Stimulated activated CD8-positive, alpha-beta memory T cell treated with anti-CD3 and anti-CD28 coated beads, Interleukin-12 subunit alpha, Interleukin-12 subunit beta, amount 100 ng/mL, for 4 hours (primary cell): ENCODE measurements around the gene GLIS1.
"Not testable (repeated sequence)": the region's sequence is repeated elsewhere in the genome, so short reads cannot be mapped to it uniquely, and the experiment has no call there.

ENCODE experiments used
- DNase-seq: peaks from one replicate; pipeline ENCODE4 v3.0.0-alpha.2; 2020; ENCODE audit warnings: low read depth

Gene GLIS1

DNA sequence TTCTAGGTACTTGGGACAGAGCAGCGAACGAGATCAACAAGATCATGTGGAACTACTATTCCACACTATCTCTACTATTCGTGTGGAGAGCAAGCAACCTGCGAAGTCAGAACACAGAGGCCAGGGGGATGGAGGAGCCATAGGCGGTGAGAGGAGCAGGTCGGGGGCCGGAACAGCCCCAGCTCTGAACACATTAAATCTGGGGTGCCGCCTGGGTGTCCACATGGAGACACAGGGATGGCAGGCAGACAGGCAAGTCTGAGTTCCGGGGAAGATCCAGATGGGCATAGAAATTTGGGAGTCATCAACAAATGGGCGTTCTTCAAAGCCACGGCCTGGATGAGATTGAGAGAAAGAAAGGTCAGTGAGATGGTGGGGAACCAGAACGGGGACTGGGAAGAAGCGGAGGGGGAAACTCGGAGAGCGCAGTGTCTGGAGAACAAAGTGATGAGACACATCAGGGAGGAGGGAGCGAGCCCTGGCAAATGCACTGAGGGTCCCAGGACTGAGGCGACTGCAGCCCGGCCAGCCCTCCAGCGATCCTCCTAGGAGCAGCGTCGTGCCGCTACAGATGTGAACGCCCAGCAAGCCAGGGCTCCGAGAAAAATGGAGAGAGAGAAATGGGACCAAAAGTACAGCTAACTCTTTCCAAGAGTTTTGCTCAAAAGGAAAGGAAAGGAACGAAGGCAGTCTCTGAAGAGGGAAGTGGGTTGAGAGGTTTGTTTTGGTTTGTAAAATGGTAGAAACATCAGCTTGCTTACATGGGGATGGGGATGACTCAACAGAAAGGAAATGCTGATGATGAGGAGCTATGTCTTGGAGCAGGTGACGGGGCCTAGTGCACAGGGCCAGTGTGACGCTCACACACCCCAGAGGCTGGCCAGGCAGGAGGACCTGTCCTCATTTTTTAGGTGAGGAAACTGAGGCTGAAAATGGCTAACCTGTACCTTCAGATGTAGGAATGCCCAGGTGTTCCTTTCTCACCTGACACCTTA lies 84.5 kb downstream of the GLIS1 start:
- DNase-seq, result no peak

DNA sequence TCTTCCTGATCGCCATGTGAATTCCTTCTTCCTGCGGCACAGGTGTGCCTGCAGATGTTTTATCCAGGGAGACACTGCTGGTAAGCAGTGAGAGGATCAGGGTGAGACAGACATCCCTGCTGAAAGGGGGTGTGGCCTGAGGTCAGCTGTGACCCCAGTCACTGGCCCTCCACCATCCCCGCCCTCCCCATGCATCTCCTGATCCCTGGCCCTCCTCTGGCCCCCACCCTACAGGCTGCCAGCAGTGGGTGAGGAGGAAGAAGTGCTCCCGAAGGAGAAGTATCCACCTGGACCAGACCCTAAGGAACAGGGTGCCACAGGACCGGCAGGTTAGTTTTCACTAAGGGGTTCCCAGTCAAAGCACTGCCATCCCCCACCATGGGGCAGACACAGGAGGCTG lies 85.3 kb downstream of the GLIS1 start:
- no peak for DNase-seq

DNA sequence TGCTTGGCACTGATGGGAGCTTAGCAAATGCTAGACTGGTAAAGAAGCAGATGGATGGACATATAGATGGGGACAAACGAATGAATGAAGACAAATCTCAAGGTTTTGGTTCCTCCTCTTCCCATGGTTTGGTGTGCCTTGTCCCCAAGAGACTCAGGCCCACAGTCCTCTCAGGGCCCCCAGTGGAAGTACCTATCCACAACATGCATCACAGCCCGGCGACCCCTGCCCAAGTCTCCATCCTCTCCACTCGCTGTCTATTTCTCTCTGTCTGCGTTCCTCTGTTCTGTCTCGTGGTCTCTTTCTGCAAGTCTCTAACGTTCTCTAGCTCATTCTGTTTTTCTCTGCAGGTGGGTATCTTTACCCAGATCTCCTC lies 85.8 kb downstream of the GLIS1 start:
- DNase-seq, result no peak

DNA sequence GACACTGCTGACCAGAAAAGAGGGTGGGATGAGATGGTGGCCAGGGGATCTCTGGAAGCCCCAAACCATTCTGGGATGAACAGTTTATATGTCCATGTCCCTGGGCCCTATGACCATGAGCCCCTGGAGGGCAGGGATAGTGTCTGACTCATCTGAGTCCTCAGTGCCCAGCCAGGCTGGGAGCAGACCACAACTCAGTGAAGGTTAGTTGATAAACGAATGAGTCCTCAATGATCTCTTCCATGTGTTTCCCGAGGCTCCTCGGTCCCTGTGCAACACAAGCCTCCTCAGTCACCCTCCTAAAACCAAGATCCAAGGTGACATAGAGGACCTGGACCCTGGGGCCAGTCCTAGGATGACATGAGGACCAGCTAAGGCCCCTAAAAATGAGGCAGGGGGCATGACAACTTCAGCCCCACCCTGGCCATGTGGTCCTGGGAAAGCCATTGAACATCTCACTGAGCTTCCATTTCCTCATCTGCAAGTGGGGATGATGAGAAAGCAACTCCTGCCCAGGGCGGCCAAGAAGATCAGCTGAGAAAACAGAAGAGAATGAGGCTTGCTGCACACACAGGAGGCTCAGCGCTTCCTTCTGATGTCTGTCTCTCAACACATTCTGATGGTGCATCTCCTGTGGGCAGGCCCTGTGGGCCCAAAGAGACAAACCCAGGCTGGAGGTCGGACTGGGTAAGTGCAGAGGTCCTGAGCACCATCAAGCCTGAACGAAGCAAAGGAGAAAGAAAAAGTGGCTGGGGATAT lies 86.3 kb downstream of the GLIS1 start:
- DNase-seq, result no peak

DNA sequence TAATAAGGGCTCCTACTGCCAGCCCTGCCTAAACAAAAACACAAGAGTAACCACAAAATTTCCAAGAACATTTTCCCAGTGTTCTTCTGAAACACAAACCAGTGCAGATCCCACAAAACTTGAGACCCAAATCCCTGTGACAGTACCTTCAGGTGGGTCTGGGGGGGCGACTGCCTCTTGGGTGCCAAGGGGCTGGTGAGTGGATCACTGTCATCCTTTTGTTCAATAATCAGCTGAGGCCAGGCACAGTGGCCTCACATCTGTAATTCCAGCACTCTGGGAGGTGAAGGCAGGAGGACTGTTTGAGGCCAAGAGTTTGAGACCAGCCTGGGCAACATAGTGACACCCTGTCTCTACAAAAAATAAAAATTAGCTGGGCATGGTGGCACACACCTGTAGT lies 87.6 kb downstream of the GLIS1 start:
- DNase-seq, result no peak

DNA sequence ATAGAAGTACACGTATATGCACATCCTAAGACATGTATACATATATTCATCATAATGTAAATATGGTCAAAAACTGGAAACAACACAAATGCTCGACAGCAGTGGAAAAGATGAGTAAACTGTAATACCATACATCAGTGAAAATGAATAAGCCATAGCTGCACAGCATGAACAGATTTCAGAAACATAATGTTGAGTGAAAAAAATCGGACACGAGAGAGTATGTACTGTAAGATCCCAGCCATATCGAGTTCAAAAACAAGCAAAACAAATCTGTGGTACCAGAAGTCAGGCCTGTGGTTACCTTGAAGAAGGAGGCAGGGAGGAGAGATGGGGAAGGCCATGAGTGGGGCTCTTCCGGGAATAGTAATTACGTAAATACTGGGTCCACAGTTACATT lies 90.4 kb downstream of the GLIS1 start:
- DNase-seq, result no peak

DNA sequence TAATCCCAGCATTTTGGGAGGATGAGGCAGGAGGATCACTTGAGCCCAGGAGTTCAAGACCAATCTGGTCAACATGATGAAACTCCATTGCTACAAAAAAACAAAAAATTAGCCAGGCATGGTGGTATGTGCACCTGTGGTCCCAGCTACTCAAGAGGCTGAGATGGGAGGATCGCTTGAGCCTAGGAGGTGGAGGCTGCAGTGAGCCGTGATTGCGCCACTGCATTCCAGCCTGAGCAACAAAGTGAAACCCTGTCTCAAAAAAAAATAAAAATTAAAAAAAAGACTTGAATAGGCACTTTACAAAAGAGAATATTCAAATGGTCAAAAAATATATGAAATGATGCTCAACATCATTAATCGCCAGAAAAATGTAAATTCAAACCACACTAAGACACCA lies 91.0 kb downstream of the GLIS1 start:
- DNase-seq, result not testable (repeated sequence)

DNA sequence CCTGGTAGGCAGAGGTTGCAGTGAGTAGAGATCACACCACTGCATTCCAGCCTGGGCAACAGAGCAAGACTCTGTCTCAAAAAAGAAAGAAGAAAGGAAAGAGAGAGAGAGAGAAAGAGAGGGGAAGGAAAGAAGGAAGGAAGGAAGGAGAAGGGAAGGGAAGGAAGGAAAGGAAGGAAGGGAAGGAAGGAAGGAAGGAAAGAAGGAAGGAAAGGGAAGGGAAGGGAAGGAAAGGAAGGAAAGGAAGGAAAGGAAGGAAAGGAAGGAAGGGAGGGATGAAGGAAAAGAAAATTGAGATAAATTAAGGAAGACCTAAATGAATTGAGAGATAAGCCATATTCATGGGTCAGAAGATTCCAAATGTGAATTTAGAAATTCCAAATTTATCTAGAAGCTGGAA lies 92.2 kb downstream of the GLIS1 start:
- DNase-seq, result no peak

DNA sequence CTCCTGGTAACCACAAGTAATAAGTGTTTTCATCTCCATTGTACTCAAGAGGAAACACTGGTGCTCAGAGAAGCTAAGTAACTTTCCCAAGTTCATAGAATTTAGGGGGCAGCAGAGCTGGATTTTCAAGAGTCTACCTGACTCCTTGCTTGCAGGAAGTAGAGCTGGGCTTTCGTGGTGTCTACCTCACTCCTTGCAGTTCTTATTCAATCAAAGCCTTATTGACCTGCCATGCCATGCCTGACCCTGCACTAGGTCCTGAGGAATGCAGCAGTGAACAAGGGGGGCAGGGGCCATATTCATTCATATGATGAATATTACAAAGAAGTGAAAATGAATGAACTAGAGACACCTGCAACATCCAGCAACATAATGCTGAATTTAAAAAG lies 93.3 kb downstream of the GLIS1 start:
- DNase-seq, result no peak

DNA sequence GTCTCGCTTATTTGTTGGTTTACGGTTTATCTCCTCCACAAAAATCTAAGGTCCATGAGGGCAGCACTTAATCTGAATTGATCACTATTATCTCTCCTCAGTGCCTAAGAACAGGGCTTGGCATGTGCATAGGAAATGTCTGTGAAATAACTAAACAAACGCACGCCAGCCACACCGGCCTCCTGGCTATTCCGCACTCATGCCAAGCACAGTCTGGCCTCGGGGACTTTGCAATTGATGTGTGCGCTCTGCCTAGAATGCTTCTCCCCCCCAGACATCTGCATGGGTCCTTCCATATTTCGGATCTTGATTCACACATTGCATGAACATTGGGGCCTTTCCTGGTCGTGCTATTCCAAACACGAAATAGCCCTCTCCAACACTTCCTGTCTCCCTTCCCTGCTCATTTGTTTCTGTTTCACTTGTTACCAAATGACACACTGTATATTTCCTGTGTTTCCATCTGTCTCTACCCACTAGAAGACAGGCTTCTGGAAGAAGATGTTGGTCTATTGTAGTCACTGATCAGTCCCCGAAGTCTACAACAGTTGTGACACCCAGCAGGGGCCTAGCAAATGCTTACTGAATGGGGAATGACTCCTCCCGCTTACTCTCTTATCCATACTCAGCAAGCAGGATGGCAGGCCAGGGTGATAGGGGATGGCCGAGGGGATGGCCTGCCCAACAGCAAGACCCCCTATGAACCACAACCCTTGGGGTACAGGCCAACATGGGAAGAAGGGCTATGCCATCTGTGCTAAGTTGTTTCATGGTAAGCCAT lies 93.9 kb downstream of the GLIS1 start:
- DNase-seq, result no peak

DNA sequence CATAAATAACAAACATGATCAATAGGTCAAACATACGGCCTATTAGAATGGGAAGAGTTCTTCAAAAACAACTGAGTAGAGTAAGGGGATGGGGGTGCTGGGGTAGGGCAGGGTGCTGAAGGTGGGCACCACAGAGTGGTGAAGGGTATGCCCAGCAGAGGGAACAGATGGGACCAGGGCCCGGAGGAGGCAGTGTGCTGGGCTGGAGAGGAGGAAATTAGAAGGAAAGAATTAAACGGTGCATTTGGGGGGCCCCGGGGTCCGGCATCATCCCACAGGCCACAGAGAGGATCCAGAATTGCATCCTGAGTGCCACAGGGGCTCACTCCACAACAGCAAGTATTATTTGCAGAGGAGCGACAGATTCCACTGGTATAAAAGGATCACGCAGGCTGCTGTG lies 94.5 kb downstream of the GLIS1 start:
- no peak for DNase-seq

DNA sequence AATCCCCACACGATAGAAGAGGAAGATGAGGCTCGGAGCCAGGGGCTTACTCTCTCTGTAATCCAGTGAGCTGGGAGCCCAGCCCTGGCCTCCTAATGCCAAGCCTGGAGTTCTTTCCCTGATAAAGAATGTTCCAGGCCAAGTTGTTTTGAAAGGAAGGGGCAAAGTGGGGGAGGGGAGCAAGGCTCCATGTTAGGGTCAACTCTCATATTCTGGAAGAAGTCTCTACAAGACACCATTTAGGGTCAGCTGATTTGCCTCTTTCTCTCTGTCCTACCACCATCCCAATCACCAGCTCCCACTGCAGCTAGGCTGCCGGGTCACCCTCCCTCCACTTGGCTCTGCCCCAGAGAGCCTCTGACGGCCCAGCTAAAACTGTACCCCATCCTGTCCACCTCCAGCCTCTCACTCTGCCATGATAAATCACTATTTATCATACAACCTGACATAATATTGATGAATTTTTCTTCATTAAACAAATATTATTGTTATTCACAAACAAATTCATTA lies 95.0 kb downstream of the GLIS1 start:
- no peak for DNase-seq

DNA sequence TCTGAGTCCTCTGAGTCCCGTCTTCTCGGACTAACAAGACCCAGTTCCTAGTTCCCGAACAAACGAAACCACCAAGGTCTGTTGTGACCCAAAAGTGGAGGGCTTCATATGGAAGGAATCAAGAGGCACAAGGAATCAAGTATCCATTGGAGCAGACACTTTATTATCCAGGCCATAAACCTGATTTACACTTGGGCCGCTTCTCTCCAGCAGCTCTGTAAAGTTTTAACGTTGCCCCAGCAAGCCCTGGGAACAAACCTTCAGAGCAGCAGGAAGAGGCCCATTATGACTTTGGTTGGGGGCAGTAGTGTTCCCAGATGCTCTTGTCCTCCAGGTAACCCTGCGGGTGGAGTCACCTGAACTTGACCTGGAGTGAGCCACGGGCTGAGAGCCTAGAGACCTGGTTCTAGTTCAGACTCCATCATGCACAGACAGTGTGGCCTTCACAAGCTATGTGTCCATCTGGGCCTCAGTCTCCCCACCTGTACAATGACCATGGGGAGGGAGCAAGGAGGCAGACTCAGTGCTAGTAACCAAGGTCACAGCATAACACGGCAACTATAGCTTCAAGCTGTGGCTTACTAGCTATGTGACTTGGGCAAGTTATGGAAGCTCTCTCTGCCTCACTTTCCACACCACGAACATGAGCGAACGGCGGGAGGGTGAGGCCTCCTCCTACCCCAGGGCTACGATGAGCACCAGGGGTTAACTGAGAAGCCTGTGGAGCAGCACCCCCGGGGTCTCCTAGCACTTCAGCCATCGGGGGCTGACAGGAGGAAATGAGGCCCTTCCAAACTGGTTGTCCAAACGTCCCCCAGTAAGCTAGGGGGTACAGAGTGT lies 95.7 kb downstream of the GLIS1 start:
- DNase-seq, result no peak

DNA sequence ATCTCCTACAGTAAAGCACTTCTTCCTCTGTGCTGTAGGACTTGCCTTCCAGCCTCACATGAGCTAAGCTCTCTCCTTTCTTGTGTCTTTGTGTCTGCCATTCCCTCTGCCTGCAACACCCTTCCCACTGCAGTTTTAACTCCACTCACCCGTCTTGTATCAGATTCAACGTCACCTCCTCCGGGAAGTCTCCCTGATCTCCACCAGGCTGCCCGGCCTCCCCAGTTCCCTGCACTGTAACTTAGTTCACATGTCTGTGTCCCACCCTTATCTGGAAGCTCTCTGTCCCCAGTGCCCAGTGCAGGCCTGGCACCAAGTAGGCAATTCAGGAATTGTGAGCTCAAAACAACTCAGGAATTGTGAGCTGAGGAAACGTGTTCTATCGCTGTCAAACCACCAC lies 96.4 kb downstream of the GLIS1 start:
- DNase-seq, result no peak

DNA sequence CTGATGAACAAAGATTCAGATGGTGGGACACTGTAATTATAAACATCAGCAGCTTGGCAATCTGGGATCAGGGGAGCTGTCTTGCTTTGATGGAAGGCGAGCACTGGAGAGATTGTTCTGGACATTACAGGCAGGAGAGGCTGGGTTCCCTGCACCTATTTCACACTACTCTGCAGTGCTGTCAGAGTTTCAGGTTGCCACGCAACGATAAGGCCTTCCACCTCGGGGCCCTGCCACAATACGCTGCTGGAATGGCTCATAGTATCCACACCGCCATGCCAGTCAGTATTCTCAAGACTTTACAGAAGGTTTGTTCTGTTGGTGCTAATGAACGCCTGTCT lies 96.8 kb downstream of the GLIS1 start:
- DNase-seq, result no peak

DNA sequence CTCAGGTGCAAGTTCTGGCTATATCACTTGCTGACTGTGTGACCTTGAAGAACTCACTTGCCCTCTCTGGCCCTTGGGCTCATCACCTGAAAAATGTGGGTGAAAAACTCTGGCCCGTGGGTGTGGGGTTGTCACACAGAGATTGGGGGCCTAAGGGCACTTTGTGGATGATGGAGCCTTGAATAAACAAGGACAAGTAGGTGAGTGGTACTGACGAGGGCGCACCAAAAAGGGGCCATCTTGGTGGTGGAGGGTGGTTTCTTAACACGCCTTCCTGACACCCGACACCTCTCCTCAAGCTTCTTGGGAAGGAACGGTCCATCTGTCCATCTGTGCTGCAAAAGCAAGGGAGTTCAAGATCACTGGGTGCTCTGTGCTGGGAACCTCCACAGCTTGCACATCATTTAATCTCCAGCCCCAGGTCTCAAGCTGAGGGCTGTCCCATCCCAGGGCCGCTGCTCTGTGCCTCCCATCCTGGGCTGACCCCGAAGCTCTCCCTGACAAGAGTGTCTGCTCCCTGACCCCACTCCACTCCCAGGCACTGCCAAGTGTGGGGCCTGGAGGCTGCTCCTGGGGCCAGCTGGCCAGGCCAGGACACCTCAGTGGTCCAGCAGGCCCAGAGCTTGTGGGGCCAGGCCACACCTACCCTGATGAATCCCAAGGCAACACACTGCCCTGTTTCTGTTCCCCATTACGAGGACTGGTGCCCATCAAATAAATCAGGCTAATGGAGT lies 97.3 kb downstream of the GLIS1 start:
- DNase-seq, result no peak

DNA sequence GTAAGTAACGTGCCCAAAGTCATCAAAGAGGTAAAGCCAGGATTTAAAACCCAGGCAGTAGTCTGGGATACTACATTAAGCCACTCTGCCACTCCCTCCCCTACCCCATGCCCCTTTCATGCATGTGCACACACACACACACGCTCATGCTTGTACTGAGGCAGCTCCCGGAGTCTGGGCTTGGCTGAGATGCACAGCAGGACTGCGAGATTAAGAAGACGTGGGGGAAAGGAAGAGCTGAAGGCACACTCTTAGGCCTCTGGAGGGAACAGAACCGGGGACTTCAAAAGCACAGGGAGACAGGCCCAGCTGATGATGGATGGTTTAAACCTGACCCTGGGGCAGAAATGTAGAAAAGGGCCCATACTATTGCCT lies 98.3 kb downstream of the GLIS1 start:
- DNase-seq, result no peak

DNA sequence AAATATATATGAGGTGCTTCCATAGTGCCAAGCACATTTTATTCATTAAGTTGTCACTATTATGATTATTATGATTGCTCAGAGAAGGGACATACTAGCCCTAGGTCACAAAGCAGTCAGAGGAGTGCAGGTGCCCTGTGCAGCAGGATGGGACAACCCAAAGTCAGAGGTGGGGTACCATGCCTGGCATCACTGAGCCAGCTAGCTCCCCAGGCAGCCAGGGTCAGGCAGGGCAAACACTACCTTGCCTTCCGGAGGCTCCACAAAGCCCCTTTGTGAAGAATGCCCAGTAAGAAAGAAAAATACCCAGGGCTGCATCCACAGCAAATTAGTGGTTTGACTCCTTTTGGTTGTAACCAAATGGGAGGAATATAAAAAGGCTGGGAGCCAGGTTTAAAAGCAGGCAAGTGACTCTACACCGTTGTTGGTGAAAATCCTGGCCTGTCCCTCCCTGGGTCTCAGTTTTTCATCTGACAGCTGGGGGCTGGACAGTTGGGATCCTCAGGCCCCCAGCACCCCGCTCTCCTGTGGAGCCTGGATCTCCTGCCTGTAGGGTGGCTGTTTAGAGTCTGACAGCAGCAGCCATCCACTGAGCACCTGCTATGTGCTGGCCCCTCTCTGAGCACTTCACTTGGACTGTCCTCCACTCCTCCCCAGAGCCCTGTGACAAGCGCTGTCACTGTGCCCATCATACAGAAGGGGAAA lies 98.8 kb downstream of the GLIS1 start:
- no peak for DNase-seq

DNA sequence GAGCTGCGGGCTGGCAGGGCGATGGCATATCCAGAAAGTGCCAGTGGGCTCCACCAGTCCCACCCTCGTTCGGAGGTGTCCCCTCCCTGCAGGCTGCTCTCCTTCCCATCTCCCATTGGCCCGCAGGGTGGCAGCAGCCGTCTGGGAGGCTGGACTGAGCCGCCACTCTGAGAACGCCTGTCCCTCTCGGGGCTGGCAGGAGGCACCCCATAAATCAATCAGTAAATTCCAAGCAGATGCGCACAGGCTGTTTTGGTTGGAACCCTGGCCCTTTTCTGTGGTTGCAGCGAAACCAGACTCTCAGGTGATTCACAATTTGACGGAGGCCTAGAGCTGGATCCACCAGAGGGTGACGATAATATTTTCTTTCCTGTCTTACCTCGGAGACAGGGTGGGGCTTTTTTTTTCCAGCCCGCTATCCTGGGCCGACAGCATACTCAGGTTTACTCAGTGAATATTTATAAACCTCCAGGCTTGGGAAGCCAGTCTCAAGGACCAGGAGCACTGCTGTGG lies 99.7 kb downstream of the GLIS1 start:
- DNase-seq, result no peak
